NCI-H774 (cell line): ENCODE results near the gene CCDC188.

Source experiments
- DNase-seq: peaks from one replicate; lab custom pipeline; 2025; lab: John Stamatoyannopoulos, UW

Gene CCDC188

GRCh38 chr22:20150381-20151275 is at the start of gene CCDC188:
Gene CCDC188 (minus strand): TSS chr22:20151055. CDS start chr22:20150986, 69 bp downstream.
- DNase-seq: no peak

- no peak for DNase-seq
These were observed 49.1 kb upstream of the CCDC188 start for GRCh38 chr22:20199906-20200305.

GRCh38 chr22:20199413-20199842 is 48.6 kb upstream of the CCDC188 start:
- no peak for DNase-seq

- no peak for DNase-seq
These were observed 47.9 kb upstream of the CCDC188 start for GRCh38 chr22:20198557-20199319.

GRCh38 chr22:20197407-20198030 is 46.7 kb upstream of the CCDC188 start:
- DNase-seq: no peak

- DNase-seq: no peak
These were observed 45.4 kb upstream of the CCDC188 start for GRCh38 chr22:20196094-20196842.

GRCh38 chr22:20194681-20195593 is 44.1 kb upstream of the CCDC188 start:
- no peak for DNase-seq

- DNase-seq: no peak
These were observed 43.1 kb upstream of the CCDC188 start for GRCh38 chr22:20193761-20194494.

GRCh38 chr22:20192972-20193760 is 42.3 kb upstream of the CCDC188 start:
- no peak for DNase-seq

- no peak for DNase-seq
These were observed 41.6 kb upstream of the CCDC188 start for GRCh38 chr22:20192293-20192971.

GRCh38 chr22:20191803-20192202 is 40.9 kb upstream of the CCDC188 start:
- no peak for DNase-seq

GRCh38 chr22:20191000-20191515 is 40.2 kb upstream of the CCDC188 start:
- no peak for DNase-seq

GRCh38 chr22:20188567-20188877 is 37.7 kb upstream of the CCDC188 start:
- no peak for DNase-seq

GRCh38 chr22:20187777-20188566 is 37.1 kb upstream of the CCDC188 start:
- no peak for DNase-seq

GRCh38 chr22:20186871-20187546 is 36.2 kb upstream of the CCDC188 start:
- no peak for DNase-seq

GRCh38 chr22:20186183-20186870 is 35.5 kb upstream of the CCDC188 start:
- no peak for DNase-seq

- DNase-seq: no peak
These were observed 34.9 kb upstream of the CCDC188 start for GRCh38 chr22:20185750-20186149.
